Measurements from ENCODE around the gene ZSCAN12.
"Not testable (repeated sequence)": the region's sequence is repeated elsewhere in the genome, so short reads cannot be mapped to it uniquely, and the experiment has no call there.

DNA sequence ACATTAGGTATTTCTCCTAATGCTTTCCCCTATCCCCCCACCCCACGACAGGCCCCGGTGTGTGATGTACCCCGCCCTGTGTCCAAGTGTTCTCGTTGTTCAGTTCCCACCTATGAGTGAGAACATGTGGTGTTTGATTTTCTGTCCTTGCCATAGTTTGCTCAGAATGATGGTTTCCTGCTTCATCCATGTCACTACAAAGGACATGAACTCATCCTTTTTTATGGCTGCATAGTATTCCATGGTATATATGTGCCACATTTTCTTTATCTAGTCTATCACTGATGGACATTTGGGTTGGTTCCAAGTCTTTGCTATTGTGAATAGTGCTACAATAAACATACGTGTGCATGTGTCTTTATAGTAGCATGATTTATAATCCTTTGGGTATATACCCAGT lies 4.4 kb upstream of the ZSCAN12 start:
- TF ChIP-seq, protein P1, sequence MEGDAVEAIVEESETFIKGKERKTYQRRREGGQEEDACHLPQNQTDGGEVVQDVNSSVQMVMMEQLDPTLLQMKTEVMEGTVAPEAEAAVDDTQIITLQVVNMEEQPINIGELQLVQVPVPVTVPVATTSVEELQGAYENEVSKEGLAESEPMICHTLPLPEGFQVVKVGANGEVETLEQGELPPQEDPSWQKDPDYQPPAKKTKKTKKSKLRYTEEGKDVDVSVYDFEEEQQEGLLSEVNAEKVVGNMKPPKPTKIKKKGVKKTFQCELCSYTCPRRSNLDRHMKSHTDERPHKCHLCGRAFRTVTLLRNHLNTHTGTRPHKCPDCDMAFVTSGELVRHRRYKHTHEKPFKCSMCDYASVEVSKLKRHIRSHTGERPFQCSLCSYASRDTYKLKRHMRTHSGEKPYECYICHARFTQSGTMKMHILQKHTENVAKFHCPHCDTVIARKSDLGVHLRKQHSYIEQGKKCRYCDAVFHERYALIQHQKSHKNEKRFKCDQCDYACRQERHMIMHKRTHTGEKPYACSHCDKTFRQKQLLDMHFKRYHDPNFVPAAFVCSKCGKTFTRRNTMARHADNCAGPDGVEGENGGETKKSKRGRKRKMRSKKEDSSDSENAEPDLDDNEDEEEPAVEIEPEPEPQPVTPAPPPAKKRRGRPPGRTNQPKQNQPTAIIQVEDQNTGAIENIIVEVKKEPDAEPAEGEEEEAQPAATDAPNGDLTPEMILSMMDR (IDR thresholded peaks at IDR 0.05; ENCODE audit: poor library complexity, severe bottlenecking), result not testable (repeated sequence)
- not testable (repeated sequence) for TF ChIP-seq EZH2 (IDR thresholded peaks at IDR 0.05; ENCODE audit: borderline replicate concordance, insufficient read depth, low read length, poor library complexity, severe bottlenecking); EP300 (conservative IDR thresholded peaks at IDR 0.05; ENCODE audit: poor library complexity, severe bottlenecking); POLR2AphosphoS5 (IDR thresholded peaks at IDR 0.05)
- TF ChIP-seq, protein P2, sequence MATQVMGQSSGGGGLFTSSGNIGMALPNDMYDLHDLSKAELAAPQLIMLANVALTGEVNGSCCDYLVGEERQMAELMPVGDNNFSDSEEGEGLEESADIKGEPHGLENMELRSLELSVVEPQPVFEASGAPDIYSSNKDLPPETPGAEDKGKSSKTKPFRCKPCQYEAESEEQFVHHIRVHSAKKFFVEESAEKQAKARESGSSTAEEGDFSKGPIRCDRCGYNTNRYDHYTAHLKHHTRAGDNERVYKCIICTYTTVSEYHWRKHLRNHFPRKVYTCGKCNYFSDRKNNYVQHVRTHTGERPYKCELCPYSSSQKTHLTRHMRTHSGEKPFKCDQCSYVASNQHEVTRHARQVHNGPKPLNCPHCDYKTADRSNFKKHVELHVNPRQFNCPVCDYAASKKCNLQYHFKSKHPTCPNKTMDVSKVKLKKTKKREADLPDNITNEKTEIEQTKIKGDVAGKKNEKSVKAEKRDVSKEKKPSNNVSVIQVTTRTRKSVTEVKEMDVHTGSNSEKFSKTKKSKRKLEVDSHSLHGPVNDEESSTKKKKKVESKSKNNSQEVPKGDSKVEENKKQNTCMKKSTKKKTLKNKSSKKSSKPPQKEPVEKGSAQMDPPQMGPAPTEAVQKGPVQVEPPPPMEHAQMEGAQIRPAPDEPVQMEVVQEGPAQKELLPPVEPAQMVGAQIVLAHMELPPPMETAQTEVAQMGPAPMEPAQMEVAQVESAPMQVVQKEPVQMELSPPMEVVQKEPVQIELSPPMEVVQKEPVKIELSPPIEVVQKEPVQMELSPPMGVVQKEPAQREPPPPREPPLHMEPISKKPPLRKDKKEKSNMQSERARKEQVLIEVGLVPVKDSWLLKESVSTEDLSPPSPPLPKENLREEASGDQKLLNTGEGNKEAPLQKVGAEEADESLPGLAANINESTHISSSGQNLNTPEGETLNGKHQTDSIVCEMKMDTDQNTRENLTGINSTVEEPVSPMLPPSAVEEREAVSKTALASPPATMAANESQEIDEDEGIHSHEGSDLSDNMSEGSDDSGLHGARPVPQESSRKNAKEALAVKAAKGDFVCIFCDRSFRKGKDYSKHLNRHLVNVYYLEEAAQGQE (IDR thresholded peaks at IDR 0.05; ENCODE audit: borderline replicate concordance), result not testable (repeated sequence)

All from neural cell (in vitro differentiated cells).